LHCN-M2 (cell line): ENCODE results near the gene MYOM1. TPM values are rescaled to one million over a fixed set of nuclear protein-coding genes. Genes with fewer than 3 reads are reported as not detected.

Experiments used
- DNase-seq: peaks from one replicate; pipeline ENCODE4 v3.0.0-alpha.2; 2012; ENCODE audit warnings: low read depth
- total RNA-seq: library from RNA; depleted of rRNA; stranded (reverse); fragments of >200 nt; gene quantifications from 2 replicates; pipeline ENCODE4 v1.2.3, GENCODE V29; 2014

MYOM1 gene
- total RNA-seq, 1 experiment from 2014 or later = 0.06 TPM

DNA sequence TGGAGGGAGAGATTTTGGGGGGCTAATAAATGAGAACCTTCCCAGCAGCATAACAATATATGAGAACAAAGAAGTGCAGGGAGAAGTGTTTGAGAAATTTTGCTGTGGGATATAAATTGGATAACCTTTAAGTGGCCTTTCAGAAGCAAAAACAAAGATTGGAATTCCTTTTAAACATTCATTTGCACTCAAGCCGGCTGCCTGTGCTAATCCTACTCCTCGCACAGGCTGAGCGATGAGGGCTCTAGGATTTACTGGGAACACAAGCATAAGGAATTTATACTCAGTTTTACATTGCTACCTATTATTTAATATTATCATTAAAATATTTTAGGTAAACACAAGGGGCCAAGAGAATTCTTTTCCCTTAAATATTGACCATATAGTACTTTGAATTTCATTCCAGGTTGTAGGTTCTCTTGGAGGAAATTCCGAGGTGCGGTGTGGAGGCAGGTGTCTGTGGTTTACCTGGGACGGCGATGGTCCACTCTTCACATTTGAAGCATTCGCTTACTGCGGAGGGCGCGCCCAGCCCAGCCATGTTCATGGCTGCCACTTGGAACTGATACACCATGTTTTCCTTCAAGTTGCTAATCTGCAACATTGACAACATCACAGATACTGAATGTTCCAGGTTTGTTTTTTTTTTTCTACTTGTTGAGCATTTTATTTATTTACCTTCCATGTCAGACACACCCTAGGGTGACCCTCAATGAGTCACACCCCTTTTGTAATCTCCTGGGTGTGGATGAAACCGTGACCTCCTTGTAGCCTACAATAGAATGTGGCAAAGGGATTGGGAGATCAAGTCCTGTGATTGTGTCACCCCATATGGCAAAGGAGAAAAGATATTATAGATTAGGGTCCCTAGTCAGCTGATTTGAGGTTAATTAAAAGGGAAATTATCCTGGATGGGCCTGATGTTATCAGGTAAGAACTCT is 100.1 kb downstream of the MYOM1 start:
- DNase-seq = peak; percentile 10

DNA sequence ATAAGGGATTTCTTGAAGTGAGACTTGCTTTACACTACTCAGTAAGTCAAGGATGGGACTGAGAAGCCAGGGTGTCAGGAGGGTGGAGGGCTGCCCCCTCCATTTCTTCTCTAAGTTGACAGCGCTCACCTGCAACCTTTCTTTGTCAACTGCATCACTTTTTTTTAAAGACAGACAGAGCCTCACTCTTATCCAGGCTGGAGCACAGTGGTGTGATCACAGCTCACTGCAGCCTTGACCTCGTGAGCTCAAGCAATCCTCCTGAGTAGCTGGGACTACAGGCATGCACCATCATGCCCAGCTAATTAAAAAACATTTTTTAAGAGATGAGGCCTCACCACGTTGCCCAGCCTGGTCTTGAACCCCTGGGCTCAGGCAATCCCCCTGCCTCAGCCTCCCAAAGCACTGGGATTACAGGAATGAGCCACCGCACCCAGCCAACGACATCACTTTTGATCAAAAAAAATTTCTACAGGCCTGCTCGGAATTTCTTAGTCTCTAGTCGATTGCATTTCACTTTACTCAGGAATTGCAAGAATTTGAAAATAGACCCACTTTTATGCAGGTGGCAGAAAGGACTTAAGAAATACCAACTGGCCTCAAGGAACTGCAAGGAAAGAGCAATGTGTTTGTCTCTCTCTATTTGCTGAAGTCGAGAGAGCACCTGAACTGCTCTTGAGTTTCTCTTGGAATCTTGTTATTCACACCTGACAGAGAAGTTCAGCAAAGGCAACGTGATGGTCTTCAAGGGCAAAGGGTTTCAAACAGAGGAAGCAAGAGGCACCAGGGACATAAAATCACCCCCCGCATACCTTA is 101.4 kb downstream of the MYOM1 start:
- no peak for DNase-seq

DNA sequence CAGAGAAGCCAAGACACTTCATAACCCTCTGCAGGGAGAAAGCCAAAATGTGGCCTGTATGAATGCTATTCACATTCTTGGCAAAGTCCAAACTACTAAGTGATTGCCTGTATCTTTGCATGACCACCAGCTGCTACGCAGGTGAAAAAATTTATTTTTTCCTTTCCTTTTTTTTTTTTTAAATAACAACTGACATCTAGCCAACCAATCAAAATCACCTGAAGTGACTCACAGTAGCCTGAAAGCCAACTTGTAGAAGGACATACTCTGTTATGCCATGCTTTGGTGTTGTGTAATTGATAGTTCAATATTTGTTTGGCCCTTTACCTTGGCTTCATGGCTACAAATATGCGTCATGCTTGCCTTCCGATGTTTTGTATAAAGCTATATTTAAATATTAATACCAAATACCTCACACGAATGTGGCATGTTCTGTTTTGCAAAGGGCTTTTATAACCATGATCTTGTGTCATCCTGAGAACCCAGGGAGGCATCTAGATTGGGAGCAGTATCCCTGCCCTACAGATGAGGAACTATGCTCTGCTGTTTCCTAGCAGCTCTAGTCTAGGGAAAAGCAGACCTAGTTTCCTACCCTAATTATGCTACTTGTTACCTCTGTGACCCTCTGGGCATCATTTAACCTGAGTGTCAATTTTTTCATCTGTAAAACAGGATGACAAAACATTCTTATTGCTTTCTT is 102.1 kb downstream of the MYOM1 start:
- no peak for DNase-seq

DNA sequence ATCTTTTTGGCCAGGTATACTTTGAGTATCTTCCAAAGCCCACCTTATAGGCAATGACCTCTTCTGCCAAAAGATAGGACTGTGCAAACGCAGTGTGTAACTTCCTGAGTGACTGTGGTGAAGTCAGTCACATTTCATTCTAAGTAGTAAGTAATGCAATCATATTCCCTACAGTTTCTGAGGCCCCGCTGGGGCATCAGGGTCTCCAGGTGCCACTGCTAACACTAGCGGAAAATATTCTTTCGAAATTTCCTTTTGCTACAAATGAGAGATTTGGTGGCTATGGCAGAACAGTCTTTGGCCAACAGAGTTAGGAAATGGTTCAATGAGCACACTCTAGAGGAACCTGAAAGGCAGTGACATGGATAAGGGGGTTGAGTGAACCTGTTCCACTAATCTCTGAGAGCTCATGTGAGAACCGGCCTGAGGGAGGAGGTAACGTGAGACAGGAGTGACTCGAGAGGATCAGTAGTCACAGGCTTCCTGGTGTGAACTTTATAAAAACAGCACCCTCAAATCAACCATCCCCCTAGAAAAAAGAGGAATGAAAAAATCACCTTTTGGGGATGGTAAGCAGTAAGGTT is 104.2 kb downstream of the MYOM1 start:
- DNase-seq = peak; percentile 18

DNA sequence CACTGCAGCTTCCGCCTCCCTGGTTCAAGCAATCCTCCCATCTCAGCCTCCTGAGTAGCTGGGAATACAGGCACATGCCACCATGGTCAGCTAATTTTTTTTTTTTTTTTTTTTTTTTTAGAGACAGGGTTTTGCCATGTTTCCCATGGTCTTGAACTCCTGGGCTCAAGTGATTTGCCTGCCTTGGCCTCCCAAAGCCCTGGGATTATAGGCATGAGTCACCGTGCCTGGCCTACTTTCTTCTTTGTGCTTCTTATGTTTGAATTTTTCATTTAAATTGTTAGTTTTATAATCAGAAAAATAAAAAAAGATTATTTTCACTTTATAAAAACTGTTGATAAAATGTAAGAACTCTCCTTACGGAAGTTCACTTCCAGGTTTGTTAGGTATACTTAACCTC is 105.3 kb downstream of the MYOM1 start:
- DNase-seq = peak; percentile 22

DNA sequence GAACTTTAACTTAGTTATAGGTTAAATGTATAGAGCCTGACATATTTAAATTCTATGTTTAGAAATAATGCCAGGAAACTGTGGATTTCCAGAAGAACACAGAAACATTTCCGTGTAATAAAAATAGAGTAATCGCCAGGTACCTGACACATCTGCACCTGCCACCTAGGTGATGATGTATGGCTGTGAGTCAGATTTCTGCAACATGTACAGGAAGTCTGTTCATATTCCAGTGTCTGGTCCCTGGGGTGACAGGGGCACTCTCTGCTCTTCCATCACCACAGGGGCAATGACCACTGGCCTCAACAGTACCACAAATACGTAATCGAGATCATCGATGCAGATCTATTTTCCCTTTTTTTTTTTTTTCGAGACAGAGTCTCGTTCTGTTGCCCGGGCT is 105.7 kb downstream of the MYOM1 start:
- no peak for DNase-seq

DNA sequence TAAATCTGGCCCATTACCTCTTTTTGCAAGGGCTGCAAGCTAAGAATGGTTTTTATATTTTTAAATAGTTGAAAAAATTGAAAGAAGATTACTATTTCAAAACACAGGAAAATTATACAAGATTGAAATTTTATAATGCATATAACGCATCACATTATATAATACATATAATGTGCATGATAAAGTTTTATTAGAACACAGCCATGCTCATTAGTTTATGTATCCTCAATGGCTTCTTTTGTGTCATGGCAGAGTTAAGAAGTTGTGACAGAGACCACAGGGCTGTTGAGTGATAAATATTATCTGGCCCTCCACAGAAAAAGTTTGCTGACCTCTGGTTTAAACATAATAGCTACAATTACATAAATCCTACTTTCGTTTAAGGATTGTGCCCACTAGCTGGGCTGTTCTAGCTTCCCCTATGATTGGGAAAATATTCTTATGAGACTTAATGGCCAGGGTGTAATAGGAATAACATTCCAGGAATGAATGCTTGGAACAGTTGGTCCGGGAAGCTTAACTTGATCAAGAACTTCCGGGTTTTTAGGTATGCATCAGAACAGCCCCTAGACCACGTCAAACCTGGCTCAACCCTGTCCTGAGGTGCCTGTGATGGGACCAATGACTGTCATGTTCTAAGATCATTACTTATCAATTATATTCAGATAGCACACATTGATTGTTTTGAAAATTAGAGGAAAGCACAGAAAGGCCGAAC is 108.1 kb downstream of the MYOM1 start:
- peak; percentile 31 for DNase-seq

DNA sequence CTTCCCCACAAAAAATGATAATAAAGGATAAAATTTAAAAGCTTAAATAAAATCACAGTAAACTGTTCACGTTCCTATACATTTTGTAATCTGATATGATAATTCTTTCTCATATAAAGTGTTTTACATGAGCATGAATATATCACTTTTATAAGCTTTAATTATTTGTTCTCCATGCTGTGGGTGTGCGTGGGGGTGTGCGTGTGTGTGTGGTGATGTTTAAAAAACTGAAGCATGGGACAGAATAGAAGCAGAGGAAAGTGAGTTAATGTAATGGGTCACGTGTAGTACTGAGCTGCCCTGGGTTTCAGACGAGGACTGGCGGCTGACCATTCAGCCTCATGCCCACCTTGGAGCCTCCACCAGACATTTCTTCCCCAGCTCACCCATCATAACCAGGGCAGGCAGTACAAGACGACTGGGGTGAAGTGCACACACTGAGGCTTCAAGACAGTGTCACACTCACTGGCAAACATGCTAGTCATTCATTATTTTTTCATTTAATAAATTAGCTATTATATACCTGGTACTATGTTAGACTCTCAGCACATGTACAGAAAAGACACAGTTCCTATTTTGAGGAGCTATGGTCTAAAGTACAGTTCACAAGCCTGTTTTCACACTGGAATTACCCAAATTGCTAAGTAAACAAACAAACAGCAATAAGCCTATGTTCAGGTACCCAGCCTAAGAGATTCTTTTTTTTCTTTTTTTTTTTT is 109.6 kb downstream of the MYOM1 start:
- no peak for DNase-seq

DNA sequence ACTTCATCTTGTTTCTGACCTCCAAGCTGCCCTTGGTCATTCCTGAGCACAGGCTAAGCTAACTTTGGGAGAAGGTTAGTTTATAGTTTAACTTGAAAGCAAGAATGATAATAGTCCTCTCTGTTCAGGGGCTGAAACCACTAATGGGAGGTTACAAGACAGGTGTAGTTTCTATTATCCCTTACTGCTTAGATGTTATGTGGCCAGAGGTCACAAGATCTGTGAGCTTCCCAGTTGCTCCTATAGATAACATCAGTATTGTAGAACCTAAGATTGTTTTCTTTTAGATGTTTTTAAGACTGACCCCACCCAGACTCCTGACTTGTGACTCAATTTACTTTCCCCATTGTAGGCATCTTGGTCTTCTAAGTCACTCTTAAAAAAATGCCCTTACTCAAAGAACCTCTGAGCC is 112.0 kb downstream of the MYOM1 start:
- DNase-seq = no peak

DNA sequence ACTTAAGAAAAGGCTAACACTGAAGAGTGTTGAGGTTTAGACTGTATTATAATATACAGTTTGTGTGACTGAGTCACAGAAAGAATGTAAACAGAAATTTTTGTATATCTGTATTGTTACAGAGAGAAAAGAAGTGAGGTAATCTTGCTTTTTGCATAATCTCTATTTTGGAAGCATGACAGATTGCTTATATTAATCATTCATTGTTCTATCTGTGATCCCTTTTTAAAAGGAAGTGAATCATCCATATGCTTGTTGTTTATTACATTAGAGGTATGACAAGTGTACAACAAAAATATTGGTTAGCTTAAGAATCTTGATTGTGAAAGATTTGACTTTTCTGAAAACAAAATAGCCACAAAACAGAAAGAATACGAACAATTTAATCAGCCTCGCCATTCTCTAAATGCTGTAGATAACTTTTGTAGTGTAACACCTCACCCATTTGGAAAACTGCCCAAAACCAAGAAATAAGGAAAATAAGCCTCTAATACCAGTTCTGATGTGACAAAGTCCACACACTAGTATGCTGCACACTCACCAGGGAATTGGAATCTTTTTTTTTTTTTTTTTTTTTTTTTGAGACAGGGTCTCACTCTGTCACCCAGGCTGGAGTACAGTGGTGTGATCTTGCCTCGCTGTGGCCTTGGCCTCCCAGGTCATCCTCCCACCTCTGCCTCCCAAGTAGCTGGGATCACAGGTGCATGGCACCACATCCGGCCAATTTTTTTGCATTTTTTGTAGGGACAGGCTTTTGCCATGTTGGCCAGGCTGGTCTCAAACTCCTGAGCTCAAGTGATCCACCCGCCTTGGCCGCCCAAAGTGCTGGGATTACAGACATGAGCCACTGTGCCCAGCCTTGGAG is 115.3 kb downstream of the MYOM1 start:
- peak; percentile 41 for DNase-seq

DNA sequence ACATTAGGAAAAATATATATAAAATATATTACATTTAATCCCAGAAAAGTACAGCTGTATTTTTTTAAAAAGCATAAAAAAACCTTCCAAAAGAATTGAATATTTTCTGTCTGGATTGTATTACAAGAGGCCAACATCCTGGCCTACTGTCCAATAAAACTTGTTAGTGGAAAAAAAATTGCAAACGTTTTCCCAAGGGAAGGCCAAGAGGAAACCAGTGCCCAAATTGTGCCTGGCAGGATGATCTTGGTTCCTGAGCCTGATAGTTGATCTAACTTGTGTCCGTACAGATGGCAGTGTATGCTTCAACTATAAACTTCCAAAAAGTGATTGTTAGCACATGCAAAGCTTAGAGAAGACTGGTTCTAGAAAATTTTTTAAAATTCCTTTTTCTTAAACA is 116.2 kb downstream of the MYOM1 start:
- DNase-seq = peak; percentile 8

DNA sequence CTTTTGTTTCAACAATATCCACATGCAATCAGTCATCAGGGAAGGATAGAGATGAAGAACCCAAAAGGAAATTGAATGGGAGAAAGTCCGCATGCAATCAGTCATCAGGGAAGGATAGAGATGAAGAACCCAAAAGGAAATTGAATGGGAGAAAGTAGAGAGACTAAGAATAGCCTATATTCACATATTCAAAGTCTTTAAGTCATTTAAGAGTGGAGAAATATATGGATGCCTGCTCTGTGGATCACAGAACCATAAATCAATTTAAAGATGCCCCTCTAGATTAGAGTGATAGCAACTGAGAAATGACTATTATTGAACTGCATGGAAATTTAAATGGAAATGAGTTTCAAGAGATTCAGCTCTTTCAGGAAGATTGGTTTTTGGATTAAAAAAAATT is 116.8 kb downstream of the MYOM1 start:
- no peak for DNase-seq

DNA sequence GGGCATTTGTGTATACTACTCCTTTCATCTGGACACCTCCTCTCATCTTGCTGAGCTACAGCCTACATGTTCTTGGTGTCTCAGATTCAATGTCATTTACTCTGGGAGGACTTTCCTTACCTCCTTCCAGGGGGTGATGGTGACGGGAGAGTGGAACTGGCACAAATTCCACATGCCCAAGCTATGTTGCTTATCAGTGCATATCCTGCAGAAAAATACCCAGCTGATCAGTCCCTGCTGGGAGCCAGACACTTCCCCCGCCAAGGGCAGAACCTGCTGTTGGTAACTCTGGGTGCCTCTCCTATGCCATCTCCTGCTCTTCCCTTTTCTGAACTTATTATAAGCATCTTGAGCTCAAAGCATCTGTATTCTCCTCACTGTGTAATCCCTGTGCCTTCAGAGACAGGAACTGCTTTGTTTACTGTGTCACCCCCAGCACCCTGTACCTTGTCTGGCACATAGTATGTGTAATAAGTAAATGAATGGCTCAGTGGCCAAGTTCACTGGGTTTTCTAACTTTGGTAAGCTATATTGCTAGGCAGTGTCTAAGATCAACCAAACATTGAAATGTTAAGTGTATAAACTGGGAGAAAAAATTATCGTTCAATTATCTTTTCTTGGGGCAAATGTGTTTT is 119.2 kb downstream of the MYOM1 start:
- no peak for DNase-seq

DNA sequence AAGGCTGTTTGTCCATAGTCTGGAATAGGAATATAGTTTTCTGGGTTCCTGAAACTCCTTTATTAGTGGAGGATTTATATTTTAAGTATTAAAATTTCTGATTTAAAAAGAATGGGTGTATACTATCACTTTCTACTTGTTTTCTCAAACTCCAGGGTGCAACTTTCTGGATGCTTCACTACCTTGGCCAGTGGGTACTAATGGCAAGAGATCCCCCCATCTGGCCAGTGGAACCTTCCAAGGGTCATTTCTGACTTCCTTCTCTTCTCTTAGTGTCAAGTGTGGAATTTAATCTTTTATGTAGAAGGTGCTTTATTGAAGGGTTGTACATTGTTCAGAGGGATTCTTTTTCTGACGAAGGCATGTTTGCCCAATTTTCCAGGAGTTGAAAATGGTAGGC is 120.4 kb downstream of the MYOM1 start:
- DNase-seq = no peak

DNA sequence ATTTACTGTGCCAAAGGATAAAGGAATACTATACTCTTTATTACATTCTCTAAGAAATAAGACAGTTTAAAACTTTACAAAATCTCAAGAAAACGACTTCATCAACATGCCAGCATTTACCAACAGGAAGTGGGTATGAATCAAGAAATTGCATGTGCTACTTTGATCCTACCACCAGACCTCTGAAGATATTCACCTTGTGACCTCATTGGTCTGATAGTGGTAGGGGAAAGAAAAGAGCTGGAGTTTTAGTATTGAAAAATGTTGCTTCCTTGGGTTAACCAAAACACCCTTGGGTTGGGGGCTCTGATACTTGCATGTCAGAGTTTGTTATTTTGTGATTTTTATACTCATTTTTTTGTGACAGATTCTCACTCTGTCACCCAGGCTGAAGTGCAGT is 122.7 kb downstream of the MYOM1 start:
- DNase-seq = no peak

DNA sequence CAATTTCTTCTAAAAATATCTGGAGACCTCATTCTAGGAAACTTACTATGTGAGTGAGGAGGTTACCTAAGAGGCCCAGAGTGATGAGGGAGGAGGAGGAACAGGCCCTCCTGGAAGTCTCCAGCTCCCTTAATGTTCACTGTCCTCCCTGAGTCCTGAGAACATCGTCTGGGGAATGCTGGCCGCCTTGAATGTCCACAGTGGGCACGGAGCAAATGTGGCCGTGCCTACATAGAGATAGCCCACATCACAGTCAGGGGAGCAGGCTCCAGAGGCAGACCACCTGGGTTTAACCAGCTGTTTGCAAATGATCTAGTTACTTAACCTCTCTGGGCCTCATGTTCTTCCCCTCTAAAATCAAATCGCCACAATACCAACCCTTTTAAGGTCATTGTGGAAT is 123.8 kb downstream of the MYOM1 start:
- no peak for DNase-seq

DNA sequence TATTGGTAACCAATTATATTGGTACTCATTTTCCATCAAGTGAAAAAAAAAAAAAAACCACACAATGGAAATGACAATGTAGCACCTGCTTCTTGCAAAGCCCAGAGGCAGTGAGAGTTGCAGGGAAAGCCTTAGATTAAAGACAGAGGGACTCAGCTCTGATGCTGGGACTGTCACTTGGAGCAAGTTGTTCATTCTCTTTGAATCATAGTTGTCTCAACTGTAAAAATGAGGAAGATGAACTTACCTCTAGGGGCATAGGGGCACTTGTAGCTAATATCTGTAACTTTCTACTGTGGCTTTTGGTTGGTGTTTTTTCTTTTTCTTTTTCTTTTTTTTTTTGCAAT is 125.5 kb downstream of the MYOM1 start:
- DNase-seq = no peak

DNA sequence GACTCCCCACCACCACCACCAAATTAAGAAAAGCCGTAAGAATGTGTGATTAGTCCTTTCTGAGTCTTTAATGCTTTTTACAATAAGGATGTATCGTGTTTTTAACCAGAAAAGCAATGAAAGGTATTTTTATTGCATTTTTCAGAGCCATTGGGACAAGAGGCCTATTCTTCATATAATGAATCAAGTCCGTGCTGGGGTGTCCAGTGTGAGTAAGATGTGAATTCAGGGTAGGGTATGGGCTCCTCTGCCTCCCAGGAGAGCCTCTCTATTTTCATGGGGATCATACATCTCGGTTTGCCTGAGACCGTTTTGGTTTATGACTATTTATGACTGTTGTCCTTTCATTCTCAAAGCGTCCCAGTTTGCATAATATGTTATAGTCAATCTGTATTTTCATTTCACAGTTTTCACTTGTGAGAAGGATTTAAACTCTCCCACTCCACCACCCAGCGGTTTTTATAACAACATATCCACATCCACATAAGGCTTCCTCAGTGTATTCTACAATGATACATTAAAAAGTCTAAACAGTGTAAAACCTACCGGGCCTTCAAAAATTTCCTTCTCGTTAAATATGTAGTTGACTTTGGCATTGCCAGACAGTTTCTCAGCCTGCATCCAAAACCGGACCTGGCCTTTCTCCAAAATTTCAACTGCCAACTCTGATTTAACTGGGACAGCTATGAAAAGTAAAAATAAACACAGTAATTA is 126.0 kb downstream of the MYOM1 start:
- DNase-seq = no peak
